Naive thymus-derived CD4-positive, alpha-beta T cell (primary cell): ENCODE results near the gene EPB41. TPM values are rescaled to one million over a fixed set of nuclear protein-coding genes. Genes with fewer than 3 reads are reported as not detected.

ENCODE experiments used
- ATAC-seq: fragments of 150-1000 bp; cut with Tn5 transposase; 2 replicates; pipeline ENCODE4 v1.10.0; 2021; ENCODE audit warnings: mild to moderate bottlenecking, moderate library complexity
- CTCF ChIA-PET: fragments of 350-600 bp; sonication (Branson Sonifier 250); formaldehyde crosslinking; loops from one replicate; lab custom pipeline; 2021; ENCODE audit warnings: antibody characterized with exemption; lab: Charles Lee
- POLR2A ChIA-PET: fragments of 350-600 bp; sonication (Branson Sonifier 250); formaldehyde crosslinking; loops from one replicate; lab custom pipeline; 2021; ENCODE audit warnings: antibody characterized with exemption, inconsistent platforms; lab: Charles Lee
- DNase-seq, 9 donors: peaks; one replicate each; pipeline versions ENCODE4 v3.0.0 to v3.0.0-alpha.2; 2020 to 2022; ENCODE audit warnings: mixed read lengths in 1 of 9
- H3K27ac ChIP-seq: one replicate; pipeline ENCODE4 v1.7.0; 2013; ENCODE audit warnings: mild to moderate bottlenecking, low read depth, low read length, moderate library complexity
- H3K27me3 ChIP-seq, 2 donors: one replicate each; pipeline ENCODE4 v1.7.0; 2013; ENCODE audit warnings: low read length in 2 of 2, mild to moderate bottlenecking in 2 of 2, moderate library complexity in 2 of 2; ENCODE audit not compliant: control insufficient read depth in 2 of 2, insufficient read depth in 2 of 2
- H3K36me3 ChIP-seq, 3 experiments: 1 replicate in 2 of 3; 2 replicates in 1 of 3; pipeline ENCODE4 v1.7.0; 2013; ENCODE audit warnings: low read length in 3 of 3, mild to moderate bottlenecking in 3 of 3, moderate library complexity in 1 of 3; ENCODE audit not compliant: insufficient read depth in 3 of 3, control insufficient read depth in 2 of 3
- H3K4me1 ChIP-seq, 2 donors: one replicate each; pipeline ENCODE4 v1.7.0; 2013; ENCODE audit warnings: low read length in 2 of 2, mild to moderate bottlenecking in 2 of 2, moderate library complexity in 1 of 2; ENCODE audit not compliant: control insufficient read depth in 2 of 2, insufficient read depth in 2 of 2
- H3K4me3 ChIP-seq: 2 replicates; pipeline ENCODE4 v1.7.0; 2013; ENCODE audit warnings: mild to moderate bottlenecking, low read length
- H3K9me3 ChIP-seq, 3 experiments: 1 replicate in 2 of 3; 2 replicates in 1 of 3; pipeline ENCODE4 v1.7.0; 2013; ENCODE audit warnings: low read length in 3 of 3; ENCODE audit not compliant: control insufficient read depth in 2 of 3
- H3K27ac Mint-ChIP-seq, 9 donors: one replicate each; pipeline ENCODE4 v1.8.0; 2020 to 2022; ENCODE audit warnings: mixed read lengths in 9 of 9, mild to moderate bottlenecking in 8 of 9, moderate library complexity in 5 of 9, inconsistent platforms in 2 of 9
- H3K27me3 Mint-ChIP-seq, 5 donors: one replicate each; pipeline ENCODE4 v1.8.0; 2021 to 2022; ENCODE audit warnings: mixed read lengths in 5 of 5, mild to moderate bottlenecking in 1 of 5
- H3K36me3 Mint-ChIP-seq, 5 donors: one replicate each; pipeline ENCODE4 v1.8.0; 2020 to 2022; ENCODE audit warnings: mixed read lengths in 5 of 5, mild to moderate bottlenecking in 3 of 5, inconsistent platforms in 1 of 5
- H3K4me1 Mint-ChIP-seq, 7 donors: one replicate each; pipeline ENCODE4 v1.8.0; 2020 to 2022; ENCODE audit warnings: mixed read lengths in 7 of 7, mild to moderate bottlenecking in 3 of 7, inconsistent platforms in 1 of 7
- H3K4me3 Mint-ChIP-seq, 10 donors: one replicate each; pipeline ENCODE4 v1.8.0; 2020 to 2022; ENCODE audit warnings: mild to moderate bottlenecking in 10 of 10, mixed read lengths in 10 of 10, moderate library complexity in 6 of 10, inconsistent platforms in 2 of 10
- H3K9me3 Mint-ChIP-seq, 11 donors: one replicate each; pipeline ENCODE4 v1.8.0; 2020 to 2022; ENCODE audit warnings: mixed read lengths in 11 of 11, mild to moderate bottlenecking in 4 of 11, inconsistent platforms in 1 of 11, moderate library complexity in 1 of 11
- intact Hi-C, 2 donors: fragments of 100-400 bp; cut with micrococcal nuclease; formaldehyde crosslinking; loops; one replicate each; pipeline ENCODE4 v1.15.1; 2023
- polyA plus RNA-seq, 2 donors: library from polyadenylated mRNA; unstranded; fragments of 300-500 nt; fragmentation: Illumina TruSeq; gene quantifications; one replicate each; pipeline ENCODE4 v1.2.3, GENCODE V29; 2021
- total RNA-seq, 6 experiments: library from RNA in 5 of 6; stranded (reverse) in 5 of 6; gene quantifications; 1 replicate in 5 of 6; 2 replicates in 1 of 6; pipeline ENCODE4 v1.2.3 and lab custom pipeline; 2021 to 2026

Gene EPB41
- total and polyA plus RNA-seq, 7 experiments from 2014 or later, result 115 to 325 (median 162) TPM

DNA sequence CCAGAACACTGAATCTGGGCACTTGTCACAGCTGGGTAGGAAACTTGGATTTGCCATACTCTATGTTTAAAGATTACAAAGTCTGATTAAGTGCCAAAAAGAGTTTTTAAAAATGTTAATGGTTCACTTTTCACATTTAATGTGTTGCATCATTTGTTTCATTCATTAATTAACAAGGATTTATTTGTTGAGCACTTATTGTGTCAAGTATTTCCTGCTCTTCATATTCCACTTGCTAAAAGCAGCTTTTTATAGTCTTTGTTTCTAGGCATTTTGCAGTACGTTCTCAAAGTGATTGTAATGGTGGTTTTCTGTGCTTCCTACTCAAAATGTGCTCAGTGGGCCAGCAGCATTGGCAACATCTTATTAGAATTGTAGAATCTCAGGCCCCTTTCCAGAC, 68.7 kb downstream of the EPB41 start:
- Histone ChIP-seq H3K27ac (no peak overlapping the region), H3K4me3 (no peak overlapping the region), H3K9me3 (no peaks in the 10 kb centered on the region), H3K4me1 (peaks cover 0 to 16% of the 10 kb centered on the region in 2 donors), H3K27me3 (no peaks in the 10 kb centered on the region), H3K36me3 (peaks cover 0 to 7% (median 6%) of the 10 kb centered on the region in 3 experiments)
- CTCF ChIA-PET, result interaction anchor here (0.6 to 1.2 kb wide), 6 partner anchors 9 to 198 kb away, joined by 3 to 5 read pairs (median 4); no protein-coding TSS in a partner anchor
- POLR2A ChIA-PET, result interaction anchor here (1.2 kb wide), 1 partner anchor 42 kb away, joined by 4 read pairs; no protein-coding TSS in a partner anchor
- H3K27me3 Mint-ChIP-seq, result no peaks in the 10 kb centered on the region
- H3K36me3 Mint-ChIP-seq, result peaks cover 0 to 22% (median 15%) of the 10 kb centered on the region in 5 donors
- intact Hi-C loops, result loop anchor here in 1 of 2 donors (1.0 to 2.0 kb wide), 3 partner anchors 90 to 101 kb away; no protein-coding TSS in a partner anchor
- ATAC-seq (no peak), DNase-seq (no peak)
- H3K27ac Mint-ChIP-seq, result peak overlapping the region in 2 of 9 donors; percentile 19 to 57
- H3K9me3 Mint-ChIP-seq, result no peaks in the 10 kb centered on the region
- peak overlapping the region in 1 of 10 donors; percentile 45 for H3K4me3 Mint-ChIP-seq
- H3K4me1 Mint-ChIP-seq, result peaks cover 32 to 88% (median 80%) of the 10 kb centered on the region in 7 donors

DNA sequence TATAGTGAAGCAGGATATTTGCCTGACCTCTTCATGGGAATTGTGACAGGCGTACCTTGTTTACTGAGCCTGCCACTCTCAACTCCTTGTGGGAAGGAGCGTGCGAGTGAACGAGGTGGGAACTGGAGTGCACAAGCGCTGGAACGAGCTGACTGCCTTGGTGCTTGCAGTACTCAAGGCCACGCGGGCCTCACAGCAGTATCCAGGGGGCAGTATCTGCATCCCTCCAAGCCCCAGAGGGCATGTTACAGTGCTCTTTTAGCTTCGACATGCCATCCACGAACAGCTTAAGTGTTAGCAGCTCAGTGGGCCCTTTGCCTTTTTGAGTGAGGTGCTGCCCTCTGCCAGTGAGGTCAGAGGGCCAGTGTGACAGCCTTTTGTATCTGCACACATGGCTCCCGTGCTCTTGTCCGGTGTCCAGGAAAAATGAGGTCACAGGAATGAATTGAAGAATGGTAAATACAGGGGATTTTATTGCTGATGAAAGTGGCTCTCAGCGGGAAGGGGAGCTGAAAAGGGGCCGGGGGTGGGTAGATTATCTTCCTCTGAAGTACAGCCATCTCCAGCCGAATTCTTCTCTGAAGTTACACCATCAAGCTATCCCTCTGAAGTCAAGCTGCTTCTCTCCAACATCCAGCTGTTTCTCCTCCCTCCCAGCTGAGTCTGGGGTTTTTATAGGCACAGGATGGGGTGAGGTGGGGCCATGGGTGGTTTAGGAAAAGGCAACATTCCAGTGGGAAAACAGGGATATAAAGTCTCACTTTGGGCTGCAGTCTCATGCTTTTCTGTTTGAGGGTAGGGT, 69.3 kb downstream of the EPB41 start:
- H3K4me1 Mint-ChIP-seq, result peaks cover 28 to 83% (median 75%) of the 10 kb centered on the region in 7 donors
- peaks cover 0 to 16% of the 10 kb centered on the region in 2 donors for H3K4me1 ChIP-seq
- H3K27ac Mint-ChIP-seq, result peak overlapping the region in 3 of 9 donors; percentile 19 to 77 (median 57)
- no peaks in the 10 kb centered on the region for H3K27me3 Mint-ChIP-seq
- ATAC-seq (peak; percentile 38), DNase-seq (peak in 2 of 9 donors; percentile 13 to 34)
- POLR2A ChIA-PET, result interaction anchor here (0.8 to 1.2 kb wide), 2 partner anchors 41 to 99 kb away, joined by 3 to 4 read pairs; no protein-coding TSS in a partner anchor
- no peaks in the 10 kb centered on the region for H3K9me3 ChIP-seq
- H3K36me3 ChIP-seq, result peaks cover 0 to 13% (median 6%) of the 10 kb centered on the region in 3 experiments
- H3K4me3 Mint-ChIP-seq, result peak overlapping the region in 6 of 10 donors; percentile 16 to 45 (median 32)
- no peaks in the 10 kb centered on the region for H3K9me3 Mint-ChIP-seq
- no peaks in the 10 kb centered on the region for H3K27me3 ChIP-seq
- CTCF ChIA-PET, result interaction anchor here (0.6 to 1.8 kb wide), 8 partner anchors 10 to 198 kb away, joined by 3 to 7 read pairs (median 4); no protein-coding TSS in a partner anchor
- H3K27ac ChIP-seq, result no peak overlapping the region
- H3K36me3 Mint-ChIP-seq, result peaks cover 0 to 21% (median 14%) of the 10 kb centered on the region in 5 donors
- H3K4me3 ChIP-seq, result no peak overlapping the region
- intact Hi-C loops, result loop anchor here in 1 of 2 donors (1.0 to 2.0 kb wide), 4 partner anchors 68 to 101 kb away; no protein-coding TSS in a partner anchor

DNA sequence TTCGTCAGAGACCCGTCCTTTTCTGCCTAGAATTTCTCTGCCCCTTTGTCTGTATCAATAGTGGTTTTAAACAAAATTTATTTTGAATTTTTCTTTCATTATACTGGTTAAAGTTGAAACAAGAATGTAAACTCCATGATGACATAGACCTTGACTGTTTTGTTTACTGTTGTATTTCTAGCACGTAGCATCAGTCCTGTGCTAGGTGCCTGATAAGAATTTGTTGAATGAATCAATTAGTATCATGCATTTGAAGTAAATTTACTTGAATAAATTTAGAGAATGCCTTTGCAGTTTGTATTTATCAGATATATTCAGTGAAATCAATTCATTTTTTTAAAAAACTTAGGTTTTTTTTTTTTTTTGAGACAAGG, 69.9 kb downstream of the EPB41 start:
- Mint-ChIP-seq H3K4me3 (peak overlapping the region in 2 of 10 donors; percentile 41 to 45), H3K36me3 (peaks cover 0 to 24% (median 14%) of the 10 kb centered on the region in 5 donors), H3K27ac (no peak overlapping the region), H3K4me1 (peaks cover 28 to 83% (median 72%) of the 10 kb centered on the region in 7 donors), H3K27me3 (no peaks in the 10 kb centered on the region), H3K9me3 (no peaks in the 10 kb centered on the region)
- Histone ChIP-seq H3K36me3 (peaks cover 4 to 19% (median 6%) of the 10 kb centered on the region in 3 experiments), H3K9me3 (no peaks in the 10 kb centered on the region), H3K4me1 (peaks cover 0 to 16% of the 10 kb centered on the region in 2 donors), H3K27me3 (no peaks in the 10 kb centered on the region), H3K27ac (no peak overlapping the region), H3K4me3 (no peak overlapping the region)
- ChIA-PET CTCF (interaction anchor here (0.7 to 1.8 kb wide), 5 partner anchors 27 to 102 kb away, joined by 3 to 7 read pairs (median 3); no protein-coding TSS in a partner anchor), POLR2A (interaction anchor here (0.7 kb wide), 1 partner anchor 8 kb away, joined by 6 read pairs; no protein-coding TSS in a partner anchor)
- intact Hi-C loops, result loop anchor here in 1 of 2 donors (1.0 kb wide), 1 partner anchor 69 kb away; no protein-coding TSS in a partner anchor
- ATAC-seq, result no peak
- no peak for DNase-seq

DNA sequence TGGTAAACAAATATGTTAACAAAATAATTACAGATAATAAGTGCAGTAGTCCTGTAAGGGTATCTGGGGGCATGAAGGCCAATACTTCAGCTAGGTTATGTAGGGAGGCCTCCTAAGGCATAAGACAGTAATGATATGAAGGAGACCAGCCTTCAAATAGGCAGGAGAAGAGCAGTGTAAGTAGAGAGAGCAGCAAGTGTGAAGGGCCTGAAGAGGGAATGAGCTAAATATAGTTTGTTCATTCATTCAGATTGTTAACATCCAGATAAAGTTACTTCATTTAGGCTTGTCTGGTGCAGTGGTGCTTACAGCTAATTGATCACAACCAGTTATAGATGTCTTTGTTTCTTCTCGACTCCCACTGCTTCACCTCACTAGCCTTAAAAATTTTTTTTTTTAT, 71.1 kb downstream of the EPB41 start:
- intact Hi-C loops, result no loop called here
- CTCF ChIA-PET, result interaction anchor here (0.7 to 1.8 kb wide), 4 partner anchors 14 to 104 kb away, joined by 3 to 7 read pairs (median 4); no protein-coding TSS in a partner anchor

DNA sequence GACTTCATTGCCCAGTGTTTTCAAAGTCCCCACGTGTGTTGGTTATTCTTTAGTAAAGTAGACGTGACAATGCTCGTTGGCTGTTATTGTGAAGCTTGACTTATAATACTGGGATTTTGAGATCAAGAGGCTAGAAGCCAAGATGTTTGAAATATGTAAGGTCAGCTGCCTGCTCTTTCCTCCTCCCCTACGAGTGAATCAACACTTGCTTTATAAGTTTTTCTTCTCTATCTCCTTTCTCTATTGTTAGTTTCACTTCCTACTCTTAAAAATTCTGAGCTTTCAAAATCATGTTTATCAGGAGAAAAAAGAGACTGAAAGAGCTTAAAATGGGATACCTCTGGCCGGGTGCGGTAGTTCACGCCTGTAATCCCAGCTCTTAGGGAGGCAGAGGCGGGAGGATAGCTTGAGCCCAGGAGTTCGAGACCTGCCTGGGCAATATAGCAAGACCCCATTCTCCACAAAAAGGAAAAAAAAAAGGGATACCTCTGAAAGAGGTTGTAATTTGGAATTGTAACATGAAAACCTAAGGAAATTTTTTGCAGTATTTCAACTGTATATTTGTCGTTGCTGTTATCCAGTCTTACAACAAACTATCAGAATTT, 72.0 kb downstream of the EPB41 start:
- ChIA-PET CTCF (no interaction called here), POLR2A (interaction anchor here (1.2 kb wide), 1 partner anchor 72 kb away, joined by 4 read pairs; the partner anchor contains the start of gene EPB41)
- Mint-ChIP-seq H3K9me3 (no peaks in the 10 kb centered on the region), H3K27ac (peak overlapping the region in 4 of 9 donors; percentile 29 to 55 (median 42)), H3K36me3 (peaks cover 0 to 21% (median 16%) of the 10 kb centered on the region in 5 donors), H3K4me1 (peaks cover 17 to 75% (median 55%) of the 10 kb centered on the region in 7 donors), H3K27me3 (no peaks in the 10 kb centered on the region), H3K4me3 (no peak overlapping the region)
- DNase-seq (no peak), ATAC-seq (no peak)
- no peaks in the 10 kb centered on the region for H3K27me3 ChIP-seq
- intact Hi-C loops, result no loop called here
- peaks cover 4 to 20% (median 6%) of the 10 kb centered on the region in 3 experiments for H3K36me3 ChIP-seq
- no peak overlapping the region for H3K4me3 ChIP-seq
- no peak overlapping the region for H3K27ac ChIP-seq
- no peaks in the 10 kb centered on the region for H3K9me3 ChIP-seq
- H3K4me1 ChIP-seq, result peaks cover 0 to 16% of the 10 kb centered on the region in 2 donors

More for the DNA sequence above, 71.1 kb downstream of the EPB41 start:
- H3K27ac ChIP-seq, result no peak overlapping the region
- no peaks in the 10 kb centered on the region for H3K27me3 Mint-ChIP-seq
- no peaks in the 10 kb centered on the region for H3K9me3 ChIP-seq
- H3K36me3 ChIP-seq, result peaks cover 4 to 20% (median 6%) of the 10 kb centered on the region in 3 experiments
- no peaks in the 10 kb centered on the region for H3K9me3 Mint-ChIP-seq
- no peak overlapping the region for H3K4me3 ChIP-seq
- H3K27me3 ChIP-seq, result no peaks in the 10 kb centered on the region
- peak overlapping the region in 3 of 9 donors; percentile 9 to 38 (median 13) for H3K27ac Mint-ChIP-seq
- H3K4me1 ChIP-seq, result peaks cover 0 to 16% of the 10 kb centered on the region in 2 donors
- POLR2A ChIA-PET, result interaction anchor here (0.7 to 1.2 kb wide), 2 partner anchors 18 to 71 kb away, joined by 4 read pairs; partner anchors contain the start of gene EPB41
- no peak for DNase-seq
- no peak for ATAC-seq
- H3K36me3 Mint-ChIP-seq, result peaks cover 0 to 23% (median 16%) of the 10 kb centered on the region in 5 donors
- peak overlapping the region in 2 of 10 donors; percentile 1 to 18 for H3K4me3 Mint-ChIP-seq
- peaks cover 23 to 79% (median 63%) of the 10 kb centered on the region in 7 donors for H3K4me1 Mint-ChIP-seq
